Vagina (tissue), 2 donors: Measurements from ENCODE around the gene ZNRF1.

ENCODE experiments used
- CTCF ChIP-seq, 3 experiments: fragments of 450-650 bp in 2 of 3; fragments of 200-600 bp in 1 of 3; sonication (generic) in 1 of 3; IDR thresholded peaks; one replicate each; pipeline ENCODE4 v1.5.1; 2017 to 2019; ENCODE audit warnings: antibody characterized with exemption in 3 of 3, mild to moderate bottlenecking in 2 of 3, moderate library complexity in 2 of 3
- POLR2A ChIP-seq, 2 donors: fragments of 450-650 bp; IDR thresholded peaks; one replicate each; pipeline ENCODE4 v1.6.1; 2017; ENCODE audit warnings: antibody characterized with exemption in 2 of 2, mild to moderate bottlenecking in 2 of 2, moderate library complexity in 2 of 2
- POLR2AphosphoS5 ChIP-seq, 2 donors: sonication (generic); formaldehyde crosslinking; IDR thresholded peaks; one replicate each; pipeline ENCODE4 v1.9.0; 2017; ENCODE audit warnings: antibody characterized with exemption in 2 of 2, mild to moderate bottlenecking in 2 of 2, low read depth in 1 of 2; ENCODE audit not compliant: insufficient read depth in 1 of 2

GRCh38 chr16:75085556-75085955 is 86.7 kb downstream of the ZNRF1 start:
- TF ChIP-seq POLR2A (IDR thresholded peaks at IDR 0.05), result no peak
- TF ChIP-seq CTCF (IDR thresholded peaks at IDR 0.05), result no peak
- no peak for TF ChIP-seq POLR2AphosphoS5 (IDR thresholded peaks at IDR 0.05; ENCODE audit: insufficient read depth in 1 of 2, low read depth in 1 of 2)
